Medulla oblongata (tissue), 1 donor: Measurements from ENCODE around the gene GPR150.
"Not testable (repeated sequence)": the region's sequence is repeated elsewhere in the genome, so short reads cannot be mapped to it uniquely, and the experiment has no call there.

ENCODE experiments used
- DNase-seq: peaks from one replicate; pipeline ENCODE4 v3.0.0-alpha.2; 2015; ENCODE audit errors: extremely low spot score

The GPR150 gene

GRCh38 chr5:95623706-95624105 lies 3.8 kb downstream of the GPR150 start:
- DNase-seq: no peak

- DNase-seq: no peak
Measured at GRCh38 chr5:95624368-95624767, 4.5 kb downstream of the GPR150 start.

GRCh38 chr5:95626701-95627100 lies 6.8 kb downstream of the GPR150 start:
- no peak for DNase-seq

GRCh38 chr5:95627971-95628810 lies 8.3 kb downstream of the GPR150 start:
- DNase-seq: no peak

- DNase-seq: no peak
Measured at GRCh38 chr5:95628933-95629332, 9.0 kb downstream of the GPR150 start.

- DNase-seq: no peak
Measured at GRCh38 chr5:95630394-95630917, 10.6 kb downstream of the GPR150 start.

GRCh38 chr5:95631255-95631958 lies 11.5 kb downstream of the GPR150 start:
- DNase-seq: no peak

GRCh38 chr5:95631991-95632675 lies 12.2 kb downstream of the GPR150 start:
- no peak for DNase-seq

- not testable (repeated sequence) for DNase-seq
Measured at GRCh38 chr5:95632942-95633341, 13.1 kb downstream of the GPR150 start.

- no peak for DNase-seq
Measured at GRCh38 chr5:95633671-95634070, 13.8 kb downstream of the GPR150 start.

- no peak for DNase-seq
Measured at GRCh38 chr5:95634081-95634480, 14.2 kb downstream of the GPR150 start.

GRCh38 chr5:95638632-95639031 lies 18.7 kb downstream of the GPR150 start:
- DNase-seq: no peak

- no peak for DNase-seq
Measured at GRCh38 chr5:95641741-95642220, 21.9 kb downstream of the GPR150 start.

GRCh38 chr5:95643152-95643551 lies 23.3 kb downstream of the GPR150 start:
- no peak for DNase-seq

- DNase-seq: peak; percentile 84
Measured at GRCh38 chr5:95644351-95645042, 24.6 kb downstream of the GPR150 start.

GRCh38 chr5:95646226-95646568 lies 26.3 kb downstream of the GPR150 start:
- DNase-seq: not testable (repeated sequence)

- peak; percentile 97 for DNase-seq
Measured at GRCh38 chr5:95646569-95647431, 26.9 kb downstream of the GPR150 start, which contains the start of gene RFESD. Gene RFESD (plus strand): TSS chr5:95646777. CDS start chr5:95652272, 5,495 bp downstream.

- peak; percentile 18 for DNase-seq
Measured at GRCh38 chr5:95647886-95648860, 28.3 kb downstream of the GPR150 start.

- DNase-seq: no peak
Measured at GRCh38 chr5:95649274-95649673, 29.4 kb downstream of the GPR150 start.
